ENCODE measurements around the gene UNC5CL.

DNA sequence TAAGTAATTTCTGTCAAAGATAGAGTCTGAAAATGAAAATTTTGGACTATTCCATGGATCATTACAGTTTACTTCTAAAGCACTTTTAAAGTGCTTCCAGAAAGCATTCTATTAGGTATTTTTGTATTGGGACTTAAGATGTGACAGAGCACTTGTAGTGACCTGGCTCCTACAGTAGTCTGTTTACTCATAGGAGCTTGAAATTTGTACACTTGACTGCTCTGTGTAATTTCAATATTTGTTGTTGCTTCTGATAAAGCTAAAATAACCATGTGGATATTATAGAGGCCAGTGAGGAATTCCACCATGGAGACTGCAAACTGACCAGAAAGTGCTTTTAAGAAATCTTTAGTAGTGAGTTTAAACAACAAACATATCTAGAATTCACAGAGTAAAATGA is 44.1 kb upstream of the UNC5CL start:
- TF ChIP-seq, protein P1, sequence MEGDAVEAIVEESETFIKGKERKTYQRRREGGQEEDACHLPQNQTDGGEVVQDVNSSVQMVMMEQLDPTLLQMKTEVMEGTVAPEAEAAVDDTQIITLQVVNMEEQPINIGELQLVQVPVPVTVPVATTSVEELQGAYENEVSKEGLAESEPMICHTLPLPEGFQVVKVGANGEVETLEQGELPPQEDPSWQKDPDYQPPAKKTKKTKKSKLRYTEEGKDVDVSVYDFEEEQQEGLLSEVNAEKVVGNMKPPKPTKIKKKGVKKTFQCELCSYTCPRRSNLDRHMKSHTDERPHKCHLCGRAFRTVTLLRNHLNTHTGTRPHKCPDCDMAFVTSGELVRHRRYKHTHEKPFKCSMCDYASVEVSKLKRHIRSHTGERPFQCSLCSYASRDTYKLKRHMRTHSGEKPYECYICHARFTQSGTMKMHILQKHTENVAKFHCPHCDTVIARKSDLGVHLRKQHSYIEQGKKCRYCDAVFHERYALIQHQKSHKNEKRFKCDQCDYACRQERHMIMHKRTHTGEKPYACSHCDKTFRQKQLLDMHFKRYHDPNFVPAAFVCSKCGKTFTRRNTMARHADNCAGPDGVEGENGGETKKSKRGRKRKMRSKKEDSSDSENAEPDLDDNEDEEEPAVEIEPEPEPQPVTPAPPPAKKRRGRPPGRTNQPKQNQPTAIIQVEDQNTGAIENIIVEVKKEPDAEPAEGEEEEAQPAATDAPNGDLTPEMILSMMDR (IDR thresholded peaks at IDR 0.05): no peak
- TF ChIP-seq POLR2AphosphoS5 (IDR thresholded peaks at IDR 0.05) (no peak), POLR2A (IDR thresholded peaks at IDR 0.05) (no peak)
